Measurements from ENCODE around the gene ENTPD5. TPM values are rescaled to one million over a fixed set of nuclear protein-coding genes. Genes with fewer than 3 reads are reported as not detected.
"Not testable (repeated sequence)": the region's sequence is repeated elsewhere in the genome, so short reads cannot be mapped to it uniquely, and the experiment has no call there.

The ENTPD5 gene
- total RNA-seq, 2 experiments from 2014 or later, result 13.0 to 13.8 TPM

- Mint-ChIP-seq H3K4me1 (ENCODE audit: low read depth) (no peaks in the 10 kb centered on the region), H3K27ac (no peak overlapping the region), H3K4me3 (no peak overlapping the region), H3K27me3 (ENCODE audit: low read depth) (no peaks in the 10 kb centered on the region), H3K9me3 (ENCODE audit: insufficient read depth) (no peaks in the 10 kb centered on the region), H3K36me3 (ENCODE audit: low read depth) (no peaks in the 10 kb centered on the region)
- ATAC-seq (no peak), DNase-seq (no peak)
- ChIA-PET CTCF (interaction anchor here (1.5 kb wide), 1 partner anchor 19 kb away, joined by 3 read pairs; no protein-coding TSS in a partner anchor), POLR2A (no interaction called here)
These were observed 21.8 kb downstream of the ENTPD5 start for GRCh38 chr14:73997108-73997943.

DNA sequence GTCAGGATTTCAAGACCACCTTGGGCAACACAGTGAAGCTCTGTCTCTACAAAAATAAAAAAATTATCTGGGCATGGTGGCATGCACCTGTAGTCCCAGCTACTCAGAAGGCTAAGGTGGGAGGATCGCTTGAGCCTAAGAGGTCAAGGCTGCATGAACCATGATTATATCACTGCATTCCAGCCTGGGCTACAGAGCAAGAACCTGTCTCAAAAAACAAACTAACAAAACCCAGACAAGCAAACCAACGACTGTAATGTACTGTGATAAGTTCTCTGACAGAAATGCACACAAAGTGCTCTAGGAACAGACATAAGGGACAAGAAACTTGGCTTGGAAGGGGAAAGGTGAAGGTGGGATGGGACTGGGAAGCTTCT lies 22.4 kb downstream of the ENTPD5 start:
- no peaks in the 10 kb centered on the region for H3K27me3 Mint-ChIP-seq (ENCODE audit: low read depth)
- H3K36me3 Mint-ChIP-seq (ENCODE audit: low read depth), result no peaks in the 10 kb centered on the region
- H3K4me3 Mint-ChIP-seq, result no peak overlapping the region
- DNase-seq, result no peak
- H3K27ac Mint-ChIP-seq, result no peak overlapping the region
- H3K4me1 Mint-ChIP-seq (ENCODE audit: low read depth), result no peaks in the 10 kb centered on the region
- POLR2A ChIA-PET, result interaction anchor here (0.6 kb wide), 1 partner anchor 255 kb away, joined by 3 read pairs; no protein-coding TSS in a partner anchor
- no peak for ATAC-seq
- CTCF ChIA-PET, result no interaction called here
- H3K9me3 Mint-ChIP-seq (ENCODE audit: insufficient read depth), result no peaks in the 10 kb centered on the region

- CTCF ChIA-PET, result no interaction called here
- POLR2A ChIA-PET, result interaction anchor here (0.6 kb wide), 1 partner anchor 256 kb away, joined by 3 read pairs; no protein-coding TSS in a partner anchor
These were observed 23.1 kb downstream of the ENTPD5 start for GRCh38 chr14:73995977-73996378.

GRCh38 chr14:73994926-73995325 lies 24.2 kb downstream of the ENTPD5 start:
- POLR2A ChIA-PET; ATAC-seq; H3K36me3 Mint-ChIP-seq (ENCODE audit: low read depth); H3K27me3 Mint-ChIP-seq (ENCODE audit: low read depth); CTCF ChIA-PET; H3K27ac Mint-ChIP-seq; H3K4me1 Mint-ChIP-seq (ENCODE audit: low read depth); H3K4me3 Mint-ChIP-seq; DNase-seq; H3K9me3 Mint-ChIP-seq (ENCODE audit: insufficient read depth): not testable (repeated sequence)

More at GRCh38 chr14:73995977-73996378, 23.1 kb downstream of the ENTPD5 start:
- H3K4me3 Mint-ChIP-seq, result no peak overlapping the region
- DNase-seq (no peak), ATAC-seq (no peak)
- H3K27me3 Mint-ChIP-seq (ENCODE audit: low read depth), result no peaks in the 10 kb centered on the region
- H3K4me1 Mint-ChIP-seq (ENCODE audit: low read depth), result no peaks in the 10 kb centered on the region
- no peak overlapping the region for H3K27ac Mint-ChIP-seq
- H3K36me3 Mint-ChIP-seq (ENCODE audit: low read depth), result no peaks in the 10 kb centered on the region
- H3K9me3 Mint-ChIP-seq (ENCODE audit: insufficient read depth), result no peaks in the 10 kb centered on the region

- ATAC-seq, result no peak
These were observed 28.0 kb downstream of the ENTPD5 start for GRCh38 chr14:73991092-73991491.

DNA sequence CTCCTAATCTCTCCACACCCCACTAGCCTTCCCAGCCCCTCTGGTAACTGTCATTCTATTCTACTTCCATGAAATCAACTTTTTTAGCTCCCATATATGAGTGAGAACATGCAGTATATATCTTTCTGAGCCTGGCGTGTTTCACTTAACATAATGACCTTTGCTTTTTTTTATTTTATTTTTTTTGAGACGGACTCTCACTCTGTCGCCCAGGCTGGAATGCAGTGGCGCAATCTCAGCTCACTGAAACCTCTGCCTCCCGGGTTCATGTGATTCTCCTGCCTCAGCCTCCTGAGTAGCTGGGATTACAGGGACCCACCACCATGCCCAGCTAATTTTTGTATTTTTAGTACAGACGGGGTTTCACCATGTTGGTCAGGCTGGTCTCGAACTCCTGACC lies 30.4 kb downstream of the ENTPD5 start:
- H3K27ac Mint-ChIP-seq; H3K27me3 Mint-ChIP-seq (ENCODE audit: low read depth); ATAC-seq; H3K4me1 Mint-ChIP-seq (ENCODE audit: low read depth); POLR2A ChIA-PET; H3K9me3 Mint-ChIP-seq (ENCODE audit: insufficient read depth); CTCF ChIA-PET; DNase-seq; H3K4me3 Mint-ChIP-seq: not testable (repeated sequence)
- peaks cover 15% of the 10 kb centered on the region for H3K36me3 Mint-ChIP-seq (ENCODE audit: low read depth)

More at GRCh38 chr14:73991092-73991491, 28.0 kb downstream of the ENTPD5 start:
- Mint-ChIP-seq H3K27me3 (ENCODE audit: low read depth) (no peaks in the 10 kb centered on the region), H3K4me3 (no peak overlapping the region), H3K27ac (no peak overlapping the region), H3K36me3 (ENCODE audit: low read depth) (peaks cover 8% of the 10 kb centered on the region), H3K9me3 (ENCODE audit: insufficient read depth) (no peaks in the 10 kb centered on the region), H3K4me1 (ENCODE audit: low read depth) (no peaks in the 10 kb centered on the region)
- POLR2A ChIA-PET, result no interaction called here
- DNase-seq, result no peak
- CTCF ChIA-PET, result no interaction called here

DNA sequence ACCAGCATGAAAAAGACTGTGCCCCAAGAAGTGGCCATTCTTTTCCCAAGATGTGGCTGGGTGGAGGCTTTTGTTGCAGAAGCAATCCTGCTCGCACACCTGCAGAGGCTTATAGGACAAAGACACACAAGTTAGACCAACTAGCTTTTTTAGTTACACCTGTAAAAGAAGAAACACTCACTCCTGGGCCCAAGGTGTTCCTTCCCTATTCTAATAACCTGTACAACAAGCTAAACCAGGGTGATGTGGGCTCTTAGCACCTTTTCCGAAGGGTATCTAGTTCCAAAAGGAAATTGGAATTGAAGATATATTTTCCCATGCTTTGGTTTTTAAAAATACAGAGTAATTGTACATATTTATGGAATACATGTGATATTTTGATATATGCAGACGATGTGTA lies 31.0 kb downstream of the ENTPD5 start:
- H3K27me3 Mint-ChIP-seq (ENCODE audit: low read depth), result no peaks in the 10 kb centered on the region
- H3K9me3 Mint-ChIP-seq (ENCODE audit: insufficient read depth), result no peaks in the 10 kb centered on the region
- no peak overlapping the region for H3K27ac Mint-ChIP-seq
- DNase-seq (no peak), ATAC-seq (no peak)
- H3K36me3 Mint-ChIP-seq (ENCODE audit: low read depth), result peaks cover 15% of the 10 kb centered on the region
- H3K4me1 Mint-ChIP-seq (ENCODE audit: low read depth), result no peaks in the 10 kb centered on the region
- POLR2A ChIA-PET, result no interaction called here
- CTCF ChIA-PET, result no interaction called here
- no peak overlapping the region for H3K4me3 Mint-ChIP-seq

- H3K4me3 Mint-ChIP-seq, result no peak overlapping the region
These were observed 41.2 kb downstream of the ENTPD5 start for GRCh38 chr14:73977896-73978295.

DNA sequence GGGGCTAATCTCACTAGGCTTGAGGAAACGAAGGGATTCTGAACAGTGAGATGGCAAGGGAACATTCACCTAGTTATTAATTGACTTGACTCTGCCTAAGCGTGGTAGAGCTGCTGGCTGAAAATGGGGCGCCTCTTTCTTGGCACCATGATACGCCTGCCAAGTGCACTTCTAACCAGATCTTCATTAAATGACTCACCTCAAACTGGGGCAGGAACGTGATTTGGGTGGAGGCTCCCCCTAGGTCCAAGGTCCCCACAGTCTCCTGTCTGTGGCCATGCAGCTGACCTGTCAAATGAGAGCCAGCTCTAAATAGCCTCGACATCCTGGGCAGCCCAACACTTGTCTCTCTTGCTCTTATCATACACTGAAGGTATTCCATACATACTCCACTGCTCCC lies 43.0 kb downstream of the ENTPD5 start:
- Mint-ChIP-seq H3K4me1 (ENCODE audit: low read depth) (no peaks in the 10 kb centered on the region), H3K36me3 (ENCODE audit: low read depth) (peaks cover 5% of the 10 kb centered on the region), H3K27ac (no peak overlapping the region), H3K9me3 (ENCODE audit: insufficient read depth) (no peaks in the 10 kb centered on the region), H3K27me3 (ENCODE audit: low read depth) (no peaks in the 10 kb centered on the region), H3K4me3 (no peak overlapping the region)
- CTCF ChIA-PET, result interaction anchor here (0.6 kb wide), 1 partner anchor 54 kb away, joined by 3 read pairs; no protein-coding TSS in a partner anchor
- POLR2A ChIA-PET, result no interaction called here
- ATAC-seq (no peak), DNase-seq (no peak)

More at GRCh38 chr14:73977896-73978295, 41.2 kb downstream of the ENTPD5 start:
- ChIA-PET CTCF (no interaction called here), POLR2A (no interaction called here)
- Mint-ChIP-seq H3K36me3 (ENCODE audit: low read depth) (no peaks in the 10 kb centered on the region), H3K9me3 (ENCODE audit: insufficient read depth) (no peaks in the 10 kb centered on the region), H3K27ac (no peak overlapping the region), H3K4me1 (ENCODE audit: low read depth) (no peaks in the 10 kb centered on the region), H3K27me3 (ENCODE audit: low read depth) (no peaks in the 10 kb centered on the region)
- no peak for ATAC-seq
- DNase-seq, result no peak

DNA sequence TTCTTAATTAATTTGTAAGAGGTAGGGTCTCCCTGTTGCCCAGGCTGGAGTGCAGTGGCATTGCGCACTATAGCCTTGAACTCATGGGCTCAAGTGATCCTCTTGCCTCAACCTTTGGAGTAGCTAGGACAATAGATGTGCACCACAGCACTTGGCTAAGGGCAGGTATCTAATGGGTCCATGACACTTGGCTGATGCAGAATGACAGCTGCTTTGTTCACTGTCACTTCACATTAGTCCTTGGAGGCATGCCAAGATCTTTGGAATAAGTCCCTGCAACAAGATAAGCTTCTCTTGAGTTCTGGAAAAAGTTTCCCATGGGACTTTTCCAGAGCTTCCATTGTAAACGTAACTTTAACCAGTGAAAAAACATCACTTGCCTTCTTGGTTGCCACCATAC lies 45.6 kb downstream of the ENTPD5 start:
- peaks cover 13% of the 10 kb centered on the region for H3K36me3 Mint-ChIP-seq (ENCODE audit: low read depth)
- ChIA-PET POLR2A (no interaction called here), CTCF (no interaction called here)
- no peak for ATAC-seq
- no peaks in the 10 kb centered on the region for H3K9me3 Mint-ChIP-seq (ENCODE audit: insufficient read depth)
- DNase-seq, result no peak
- no peak overlapping the region for H3K27ac Mint-ChIP-seq
- H3K4me1 Mint-ChIP-seq (ENCODE audit: low read depth), result no peaks in the 10 kb centered on the region
- H3K27me3 Mint-ChIP-seq (ENCODE audit: low read depth), result no peaks in the 10 kb centered on the region
- no peak overlapping the region for H3K4me3 Mint-ChIP-seq

GRCh38 chr14:73968885-73969284 lies 50.2 kb downstream of the ENTPD5 start:
- no peaks in the 10 kb centered on the region for H3K27me3 Mint-ChIP-seq (ENCODE audit: low read depth)
- no peak for DNase-seq
- POLR2A ChIA-PET, result no interaction called here
- no peak for ATAC-seq
- no peaks in the 10 kb centered on the region for H3K9me3 Mint-ChIP-seq (ENCODE audit: insufficient read depth)
- no peak overlapping the region for H3K4me3 Mint-ChIP-seq
- H3K4me1 Mint-ChIP-seq (ENCODE audit: low read depth), result no peaks in the 10 kb centered on the region
- CTCF ChIA-PET, result no interaction called here
- no peak overlapping the region for H3K27ac Mint-ChIP-seq
- H3K36me3 Mint-ChIP-seq (ENCODE audit: low read depth), result peaks cover 22% of the 10 kb centered on the region

DNA sequence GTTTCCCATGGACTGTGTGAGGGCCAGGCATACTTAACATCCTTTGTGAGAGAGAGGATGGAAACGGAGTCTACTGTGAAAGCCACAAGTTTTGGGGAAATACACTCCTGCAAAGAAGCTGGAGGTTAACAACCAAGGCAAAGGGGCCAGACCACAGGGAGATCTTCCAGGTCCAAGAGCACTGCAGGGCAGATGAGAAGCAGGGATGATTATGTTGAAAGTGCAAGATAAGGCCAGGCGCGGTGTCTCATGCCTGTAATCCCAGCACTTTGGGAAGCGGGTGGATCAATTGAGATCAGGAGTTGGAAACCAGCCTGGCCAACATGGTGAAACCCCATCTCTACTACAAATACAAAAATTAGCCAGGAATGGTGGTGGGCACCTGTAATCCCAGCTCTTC lies 53.9 kb downstream of the ENTPD5 start:
- Mint-ChIP-seq H3K27ac (no peak overlapping the region), H3K4me3 (no peak overlapping the region), H3K9me3 (ENCODE audit: insufficient read depth) (no peaks in the 10 kb centered on the region), H3K36me3 (ENCODE audit: low read depth) (peaks cover 35% of the 10 kb centered on the region), H3K4me1 (ENCODE audit: low read depth) (no peaks in the 10 kb centered on the region), H3K27me3 (ENCODE audit: low read depth) (no peaks in the 10 kb centered on the region)
- DNase-seq (no peak), ATAC-seq (no peak)
- ChIA-PET POLR2A (no interaction called here), CTCF (no interaction called here)

GRCh38 chr14:73961192-73961591 lies 57.9 kb downstream of the ENTPD5 start:
- Mint-ChIP-seq H3K4me3 (no peak overlapping the region), H3K36me3 (ENCODE audit: low read depth) (peaks cover 48% of the 10 kb centered on the region), H3K27ac (no peak overlapping the region), H3K9me3 (ENCODE audit: insufficient read depth) (no peaks in the 10 kb centered on the region), H3K27me3 (ENCODE audit: low read depth) (no peaks in the 10 kb centered on the region), H3K4me1 (ENCODE audit: low read depth) (no peaks in the 10 kb centered on the region)
- no peak for DNase-seq
- ATAC-seq, result no peak
- ChIA-PET POLR2A (no interaction called here), CTCF (no interaction called here)
